ENCODE data around the gene GNRH2. TPM values are rescaled to one million over a fixed set of nuclear protein-coding genes. Genes with fewer than 3 reads are reported as not detected.
A peak's percentile ranks its signal among the peaks of the same experiment; 100 is the strongest.

GNRH2 gene
- total and polyA plus RNA-seq, 8 donors, result not detected

GRCh38 chr20:3084986-3085360 lies 41.6 kb downstream of the GNRH2 start:
- Histone ChIP-seq H3K4me3 (no peak overlapping the region), H3K27ac (no peak overlapping the region), H3K36me3 (no peaks in the 10 kb centered on the region), H3K27me3 (no peaks in the 10 kb centered on the region), H3K9me3 (no peaks in the 10 kb centered on the region), H3K4me1 (no peaks in the 10 kb centered on the region)
- ATAC-seq, result no peak
- FAIRE-seq, result no peak
- 84 to 87% methylated on average over 7 of the region's 7 CpGs for WGBS, 2 donors
- no peak for DNase-seq
- TF ChIP-seq, protein P1, sequence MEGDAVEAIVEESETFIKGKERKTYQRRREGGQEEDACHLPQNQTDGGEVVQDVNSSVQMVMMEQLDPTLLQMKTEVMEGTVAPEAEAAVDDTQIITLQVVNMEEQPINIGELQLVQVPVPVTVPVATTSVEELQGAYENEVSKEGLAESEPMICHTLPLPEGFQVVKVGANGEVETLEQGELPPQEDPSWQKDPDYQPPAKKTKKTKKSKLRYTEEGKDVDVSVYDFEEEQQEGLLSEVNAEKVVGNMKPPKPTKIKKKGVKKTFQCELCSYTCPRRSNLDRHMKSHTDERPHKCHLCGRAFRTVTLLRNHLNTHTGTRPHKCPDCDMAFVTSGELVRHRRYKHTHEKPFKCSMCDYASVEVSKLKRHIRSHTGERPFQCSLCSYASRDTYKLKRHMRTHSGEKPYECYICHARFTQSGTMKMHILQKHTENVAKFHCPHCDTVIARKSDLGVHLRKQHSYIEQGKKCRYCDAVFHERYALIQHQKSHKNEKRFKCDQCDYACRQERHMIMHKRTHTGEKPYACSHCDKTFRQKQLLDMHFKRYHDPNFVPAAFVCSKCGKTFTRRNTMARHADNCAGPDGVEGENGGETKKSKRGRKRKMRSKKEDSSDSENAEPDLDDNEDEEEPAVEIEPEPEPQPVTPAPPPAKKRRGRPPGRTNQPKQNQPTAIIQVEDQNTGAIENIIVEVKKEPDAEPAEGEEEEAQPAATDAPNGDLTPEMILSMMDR (IDR thresholded peaks at IDR 0.05), result no peak
- intact Hi-C loops (cut with DNase I), result no loop called here

DNA sequence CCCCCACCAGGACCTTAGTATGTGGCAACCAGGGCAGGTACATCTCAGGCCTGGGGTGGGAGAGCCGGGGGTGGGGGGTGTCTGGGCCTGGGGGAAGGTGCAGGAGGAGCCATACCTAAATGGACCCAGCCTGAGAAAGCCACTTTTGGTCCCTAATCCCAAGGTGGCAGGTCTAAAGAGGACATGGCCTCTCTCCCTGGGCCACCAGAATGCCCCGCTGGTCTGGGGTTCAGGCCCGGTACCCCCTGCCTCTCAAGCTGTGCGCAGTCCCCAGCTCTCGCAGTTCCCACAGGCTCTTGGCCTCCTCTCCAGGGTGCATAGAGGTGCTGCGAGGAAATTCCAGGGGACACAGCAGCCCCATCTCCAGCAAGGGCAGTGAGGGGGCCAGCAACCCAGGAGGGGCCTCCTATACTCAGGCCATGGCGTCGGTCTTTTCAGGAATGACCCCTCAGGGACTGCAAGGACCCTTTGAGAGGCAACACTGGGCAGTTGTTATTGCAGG lies 42.2 kb downstream of the GNRH2 start:
- no peak for DNase-seq
- ATAC-seq, result no peak

GRCh38 chr20:3088031-3088430 lies 44.6 kb downstream of the GNRH2 start:
- H3K9me3 ChIP-seq, result no peaks in the 10 kb centered on the region
- ATAC-seq, result no peak
- H3K27ac ChIP-seq, result no peak overlapping the region
- no peak for FAIRE-seq
- no peak for DNase-seq
- H3K36me3 ChIP-seq, result no peaks in the 10 kb centered on the region
- H3K27me3 ChIP-seq, result no peaks in the 10 kb centered on the region
- 79 to 87% methylated on average over 7 of the region's 7 CpGs for WGBS, 2 donors
- H3K4me1 ChIP-seq, result no peaks in the 10 kb centered on the region
- TF ChIP-seq, protein P1 (IDR thresholded peaks at IDR 0.05), result no peak
- intact Hi-C loops (cut with DNase I), result no loop called here
- no peak overlapping the region for H3K4me3 ChIP-seq

More for the DNA sequence above, 42.2 kb downstream of the GNRH2 start:
- Histone ChIP-seq H3K4me3 (no peak overlapping the region), H3K27ac (no peak overlapping the region), H3K9me3 (no peaks in the 10 kb centered on the region), H3K27me3 (no peaks in the 10 kb centered on the region), H3K4me1 (no peaks in the 10 kb centered on the region), H3K36me3 (no peaks in the 10 kb centered on the region)
- intact Hi-C loops (cut with DNase I), result no loop called here
- FAIRE-seq, result no peak
- TF ChIP-seq, protein P1 (IDR thresholded peaks at IDR 0.05), result no peak
- 92 to 96% methylated on average over 6 to 8 of the region's 8 CpGs for WGBS, 2 donors

- TF ChIP-seq, protein P1 (IDR thresholded peaks at IDR 0.05), result no peak
These were observed 47.1 kb downstream of the GNRH2 start for GRCh38 chr20:3090565-3090964.

GRCh38 chr20:3092611-3093379 lies 49.4 kb downstream of the GNRH2 start:
- FAIRE-seq (no peak), ATAC-seq (peak in 3 of 4 donors; percentile 28 to 49 (median 32)), DNase-seq (no peak)
- Histone ChIP-seq H3K4me1 (no peaks in the 10 kb centered on the region), H3K9me3 (no peaks in the 10 kb centered on the region), H3K36me3 (no peaks in the 10 kb centered on the region), H3K27me3 (no peaks in the 10 kb centered on the region), H3K27ac (no peak overlapping the region), H3K4me3 (peak overlapping the region in 2 of 4 donors; percentile 22 to 40)
- WGBS, 2 donors, result 9 to 10% methylated on average over 58 to 81 of the region's 81 CpGs
- intact Hi-C loops (cut with DNase I), result no loop called here
- TF ChIP-seq, protein P1 (IDR thresholded peaks at IDR 0.05), result no peak

More at GRCh38 chr20:3090565-3090964, 47.1 kb downstream of the GNRH2 start:
- H3K9me3 ChIP-seq, result no peaks in the 10 kb centered on the region
- FAIRE-seq (no peak), DNase-seq (no peak), ATAC-seq (no peak)
- WGBS, 2 donors, result 4 to 14% methylated on average over 1 of the region's 1 CpG
- H3K36me3 ChIP-seq, result no peaks in the 10 kb centered on the region
- H3K4me3 ChIP-seq, result no peak overlapping the region
- H3K27me3 ChIP-seq, result no peaks in the 10 kb centered on the region
- H3K4me1 ChIP-seq, result no peaks in the 10 kb centered on the region
- intact Hi-C loops (cut with DNase I), result no loop called here
- no peak overlapping the region for H3K27ac ChIP-seq

Measured in pancreas (tissue), 10 donors.